Ammon's horn (tissue), 1 donor: ENCODE measurements around the gene TEN1.

ENCODE experiments used
- DNase-seq: peaks from one replicate; pipeline ENCODE4 v3.0.0-alpha.2; 2016; ENCODE audit warnings: low spot score

TEN1 gene

GRCh38 chr17:76005263-76006149 is 26.5 kb downstream of the TEN1 start:
- DNase-seq: peak; percentile 56

- DNase-seq: no peak
Measured at GRCh38 chr17:76007131-76007849, 28.2 kb downstream of the TEN1 start.

- DNase-seq: no peak
Measured at GRCh38 chr17:76007850-76008165, 28.8 kb downstream of the TEN1 start.

- DNase-seq: no peak
Measured at GRCh38 chr17:76008208-76008607, 29.2 kb downstream of the TEN1 start.

- no peak for DNase-seq
Measured at GRCh38 chr17:76008630-76009425, 29.8 kb downstream of the TEN1 start.

GRCh38 chr17:76009447-76009846 is 30.4 kb downstream of the TEN1 start:
- no peak for DNase-seq

GRCh38 chr17:76009969-76010661 is 31.1 kb downstream of the TEN1 start:
- no peak for DNase-seq

GRCh38 chr17:76011951-76012350 is 32.9 kb downstream of the TEN1 start:
- no peak for DNase-seq

GRCh38 chr17:76013377-76013932 is 34.4 kb downstream of the TEN1 start:
- no peak for DNase-seq

- peak; percentile 77 for DNase-seq
Measured at GRCh38 chr17:76014100-76014924, 35.3 kb downstream of the TEN1 start.

- DNase-seq: no peak
Measured at GRCh38 chr17:76014925-76015261, 35.9 kb downstream of the TEN1 start.

- DNase-seq: no peak
Measured at GRCh38 chr17:76017481-76018339, 38.7 kb downstream of the TEN1 start.

- DNase-seq: no peak
Measured at GRCh38 chr17:76018340-76018680, 39.3 kb downstream of the TEN1 start.

GRCh38 chr17:76018801-76019200 is 39.8 kb downstream of the TEN1 start:
- DNase-seq: no peak

- no peak for DNase-seq
Measured at GRCh38 chr17:76019833-76020467, 40.9 kb downstream of the TEN1 start.

- no peak for DNase-seq
Measured at GRCh38 chr17:76022285-76022684, 43.2 kb downstream of the TEN1 start.

GRCh38 chr17:76022973-76023899 is 44.2 kb downstream of the TEN1 start:
- DNase-seq: no peak

GRCh38 chr17:76023900-76024237 is 44.8 kb downstream of the TEN1 start:
- no peak for DNase-seq

GRCh38 chr17:76024353-76024752 is 45.3 kb downstream of the TEN1 start:
- no peak for DNase-seq
